K562 (cell line): ENCODE results near the gene PDZRN4. TPM values are rescaled to one million over a fixed set of nuclear protein-coding genes. Genes with fewer than 3 reads are reported as not detected.

ENCODE experiments used
- ATAC-seq: fragments of 200-7000 bp; cut with Tn5 transposase; 3 replicates; pipeline ENCODE4 v1.9.1; 2020; ENCODE audit warnings: moderate library complexity
- BruUV-seq: library from RNA; stranded (reverse); fragments of 400-500 nt; replicated peaks from 2 replicates; lab custom pipeline; 2021; lab: Mats Ljungman, UMichigan
- CTCF ChIA-PET: fragments of 300-600 bp; formaldehyde crosslinking; extraction: SDS; loops from one replicate; lab custom pipeline; 2021; ENCODE audit warnings: low intra/inter-chr PET ratio; lab: Yijun Ruan, JAX
- POLR2A ChIA-PET: fragments of 300-600, 350-650 bp; sonication (Branson Sonifier 250); formaldehyde crosslinking; extraction: SDS; loops from one replicate; lab custom pipeline; 2021; ENCODE audit warnings: antibody characterized with exemption, inconsistent platforms; lab: Yijun Ruan, JAX
- DNase-seq, 4 experiments: peaks; one replicate each; pipeline versions ENCODE4 v3.0.0 to v3.0.0-alpha.2; 2011 to 2018; ENCODE audit warnings: low spot score in 3 of 4, mixed read lengths in 3 of 4; ENCODE audit errors: extremely low read depth in 1 of 4
- FAIRE-seq: peaks from 2 replicates; lab custom pipeline; 2011; peaks lifted over from hg19 to GRCh38; lab: Jason Lieb, UNC
- H2AFZ ChIP-seq: 2 replicates; pipeline ENCODE4 v1.6.0; 2011; ENCODE audit warnings: low read depth, low read length, control low read depth, inconsistent platforms
- H3K27ac ChIP-seq: fragments of 200-600 bp; 3 replicates; pipeline ENCODE4 v1.8.0; 2011; ENCODE audit warnings: low read depth, mild to moderate bottlenecking, control low read depth, inconsistent platforms, low read length, moderate library complexity, mixed read lengths; ENCODE audit errors: extremely low read depth
- H3K27me3 ChIP-seq, 2 experiments: fragments of 300-600 bp in 1 of 2; 2 replicates in 1 of 2; 3 replicates in 1 of 2; pipeline versions ENCODE4 v1.6.0 to v1.8.0; 2011; ENCODE audit warnings: inconsistent platforms in 2 of 2, low read length in 2 of 2, mild to moderate bottlenecking in 1 of 2, mixed read lengths in 1 of 2, moderate library complexity in 1 of 2; ENCODE audit not compliant: control insufficient read depth in 2 of 2, insufficient read depth in 2 of 2
- H3K36me3 ChIP-seq: fragments of 300-600 bp; 3 replicates; pipeline ENCODE4 v1.8.0; 2011; ENCODE audit warnings: mild to moderate bottlenecking, low read length, inconsistent platforms; ENCODE audit not compliant: control insufficient read depth, insufficient read depth
- H3K4me1 ChIP-seq, 2 experiments: fragments of 200-600 bp in 1 of 2; replicated peaks in 1 of 2; 2 replicates in 1 of 2; 3 replicates in 1 of 2; pipeline versions ENCODE4 v1.5.1 to v1.8.0; 2011; ENCODE audit warnings: inconsistent platforms in 2 of 2, low read length in 2 of 2, mild to moderate bottlenecking in 1 of 2, mixed read lengths in 1 of 2, moderate library complexity in 1 of 2; ENCODE audit not compliant: control insufficient read depth in 2 of 2, insufficient read depth in 2 of 2
- H3K4me2 ChIP-seq: 2 replicates; pipeline ENCODE4 v1.6.1; 2011; ENCODE audit warnings: low read length, control low read depth, inconsistent platforms, mixed read lengths; ENCODE audit not compliant: insufficient read depth
- H3K4me3 ChIP-seq: fragments of 200-600 bp; sonication (generic), shearing (Covaris generic); 2 replicates; pipeline ENCODE4 v1.5.1; 2016; ENCODE audit warnings: control low read depth, inconsistent platforms
- H3K79me2 ChIP-seq: fragments of 200-600 bp; 3 replicates; pipeline ENCODE4 v1.8.0; 2011; ENCODE audit warnings: low read length, inconsistent platforms; ENCODE audit not compliant: control insufficient read depth, insufficient read depth
- H3K9ac ChIP-seq, 2 experiments: 2 replicates each; pipeline versions ENCODE4 v1.6.0 to v1.6.1; 2011; ENCODE audit warnings: low read depth in 2 of 2, low read length in 2 of 2, control low read depth in 1 of 2, inconsistent platforms in 1 of 2, mild to moderate bottlenecking in 1 of 2, mixed read lengths in 1 of 2; ENCODE audit not compliant: insufficient read depth in 1 of 2
- H3K9me1 ChIP-seq: one replicate; pipeline ENCODE4 v1.6.0; 2011; ENCODE audit warnings: inconsistent platforms, mild to moderate bottlenecking, low read length, moderate library complexity; ENCODE audit not compliant: control insufficient read depth, insufficient read depth
- H3K9me3 ChIP-seq: replicated peaks from 2 replicates; pipeline ENCODE4 v1.5.1; 2011; ENCODE audit warnings: low read depth, low read length, inconsistent platforms; ENCODE audit not compliant: control insufficient read depth, insufficient read depth
- H4K20me1 ChIP-seq: replicated peaks from 2 replicates; pipeline ENCODE4 v1.6.1; 2011; ENCODE audit warnings: low read length, inconsistent platforms, mixed read lengths; ENCODE audit not compliant: control insufficient read depth, insufficient read depth
- CHCHD3 ChIP-seq: fragments of 250-450 bp; sonication (Bioruptor Pico); IDR thresholded peaks from 2 replicates; pipeline ENCODE4 v2.1.2; 2022; ENCODE audit warnings: mild to moderate bottlenecking
- EGR1 ChIP-seq: fragments of 450-650 bp; conservative IDR thresholded peaks from 2 replicates; pipeline ENCODE4 v1.6.1; 2017; ENCODE audit warnings: mild to moderate bottlenecking
- GABPB1 ChIP-seq: sonication (generic); formaldehyde crosslinking; IDR thresholded peaks from 2 replicates; pipeline ENCODE4 v1.8.0; 2022; ENCODE audit warnings: mild to moderate bottlenecking, missing genetic modification reagents
- HSF4 ChIP-seq: fragments of 250-450 bp; sonication (Bioruptor Pico); IDR thresholded peaks from 2 replicates; pipeline ENCODE4 v2.1.2; 2022; ENCODE audit warnings: mild to moderate bottlenecking, moderate library complexity, borderline replicate concordance
- KDM5B ChIP-seq: fragments of 200-600 bp; sonication (generic); IDR thresholded peaks from 2 replicates; pipeline ENCODE4 v1.6.1; 2012; ENCODE audit warnings: low read depth, mild to moderate bottlenecking, moderate library complexity, low read length, control low read depth, inconsistent platforms; ENCODE audit not compliant: insufficient replicate concordance
- LCOR ChIP-seq: sonication (generic); formaldehyde crosslinking; IDR thresholded peaks from 2 replicates; pipeline ENCODE4 v1.8.0; 2022; ENCODE audit warnings: mild to moderate bottlenecking, missing genetic modification reagents
- MCM3 ChIP-seq: fragments of 450-650 bp; IDR thresholded peaks from 2 replicates; pipeline ENCODE4 v1.6.1; 2016
- NFE2L1 ChIP-seq: fragments of 450-650 bp; IDR thresholded peaks from 2 replicates; pipeline ENCODE4 v1.6.1; 2016; ENCODE audit warnings: missing genetic modification characterization, low read depth, mild to moderate bottlenecking, missing compliant biosample characterization, moderate library complexity, borderline replicate concordance
- SMAD3 ChIP-seq: fragments of 450-650 bp; formaldehyde crosslinking; conservative IDR thresholded peaks from 2 replicates; pipeline ENCODE4 v1.4.0; 2020; ENCODE audit warnings: mild to moderate bottlenecking
- WGBS: fragments of 100-300 bp; shearing (Covaris generic); methylation state at CpG from one replicate; pipeline ENCODE4 v1.1.6; 2016; ENCODE audit warnings: low coverage, mixed read lengths; ENCODE audit not compliant: insufficient coverage; ENCODE audit errors: missing lambda C conversion rate; 5-methylcytosine and 5-hydroxymethylcytosine counted together
- in situ Hi-C: fragments of 300-500 bp; cut with MboI; formaldehyde crosslinking; loops from 4 replicates; pipeline ENCODE4 v1.15.0; 2018; ENCODE audit warnings: inconsistent platforms, mixed read lengths
- intact Hi-C: fragments of 100-400 bp; cut with micrococcal nuclease; formaldehyde crosslinking; loops from 2 replicates; pipeline ENCODE4 v1.14.2; 2022
- polyA plus RNA-seq, 8 experiments: library from polyadenylated mRNA; depleted of rRNA in 4 of 8; stranded (reverse) in 5 of 8; unstranded in 3 of 8; fragments of >200 nt; fragmentation: Nextera tagmentation in 2 of 8; fragmentation: Illumina TruSeq in 1 of 8; extraction: Ambion mirVana in 2 of 8; extraction: Trizol in 1 of 8; gene quantifications; 2 replicates each; pipeline versions ENCODE4 v1.2.1 to v1.2.3, GENCODE V29; 2011 to 2014; ENCODE audit warnings: inconsistent platforms in 1 of 8, missing spikeins in 1 of 8
- total RNA-seq, 7 experiments: library from RNA; depleted of rRNA in 6 of 7; stranded (reverse); fragments of >200 nt in 6 of 7; fragmentation: Illumina TruSeq in 2 of 7; extraction: Trizol in 2 of 7; gene quantifications; 2 replicates each; pipeline versions ENCODE4 v1.2.1 to v1.2.3, GENCODE V29; 2011 to 2021; ENCODE audit warnings: low replicate concordance in 1 of 7
- TF ChIP-seq, protein P1 (sequence below): fragments of 200-800 bp; sonication (Bioruptor generic); IDR thresholded peaks from 2 replicates; pipeline ENCODE4 v1.6.1; 2017; ENCODE audit warnings: missing genetic modification characterization, missing compliant biosample characterization
- TF ChIP-seq, protein P2 (sequence below): sonication (generic); formaldehyde crosslinking; IDR thresholded peaks from 2 replicates; pipeline ENCODE4 v1.8.0; 2023; ENCODE audit warnings: mild to moderate bottlenecking, missing genetic modification reagents

The PDZRN4 gene
- total and polyA plus RNA-seq, 9 of the 15 experiments (the other 6 are each of a cell fraction or from before 2014, with no cell fraction given): not detected

DNA sequence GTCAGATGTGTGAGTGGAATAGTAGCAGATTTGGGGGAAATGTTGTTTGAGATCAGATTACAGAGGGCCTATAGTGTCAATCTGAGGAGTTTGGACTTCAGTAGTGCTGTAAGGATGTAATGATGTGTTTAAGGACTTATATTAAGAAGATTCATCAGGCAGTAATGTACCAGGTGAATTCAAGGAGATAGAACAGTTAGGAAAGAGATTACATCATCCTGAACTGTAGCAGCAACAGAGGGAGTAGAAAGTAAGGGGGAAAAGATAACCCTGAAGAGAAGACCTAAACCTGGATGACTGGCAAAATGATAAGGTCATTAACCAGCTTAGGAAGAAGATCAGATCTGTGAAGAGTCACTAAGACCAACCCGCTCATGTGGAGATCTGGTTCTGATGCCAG is 349.4 kb downstream of the PDZRN4 start:
- H2AFZ ChIP-seq: no peak overlapping the region
- no TSS peak for BruUV-seq
- no peaks in the 10 kb centered on the region for H3K36me3 ChIP-seq
- ChIA-PET CTCF (no interaction called here), POLR2A (interaction anchor here (0.6 kb wide), 1 partner anchor 814 kb away, joined by 3 read pairs; no protein-coding TSS in a partner anchor)
- FAIRE-seq (no peak), DNase-seq (no peak), ATAC-seq (no peak)
- H3K9ac ChIP-seq: no peak overlapping the region
- intact Hi-C loops (no loop called here), in situ Hi-C loops (no loop called here)
- TF ChIP-seq KDM5B (no peak), CHCHD3 (no peak), LCOR (CRISPR knock-in tag) (no peak), GABPB1 (CRISPR knock-in tag) (no peak), NFE2L1 (tag) (no peak), SMAD3 (CRISPR knock-in tag) (no peak), HSF4 (CRISPR knock-in tag) (no peak), MCM3 (no peak), EGR1 (no peak)
- TF ChIP-seq, protein P1, sequence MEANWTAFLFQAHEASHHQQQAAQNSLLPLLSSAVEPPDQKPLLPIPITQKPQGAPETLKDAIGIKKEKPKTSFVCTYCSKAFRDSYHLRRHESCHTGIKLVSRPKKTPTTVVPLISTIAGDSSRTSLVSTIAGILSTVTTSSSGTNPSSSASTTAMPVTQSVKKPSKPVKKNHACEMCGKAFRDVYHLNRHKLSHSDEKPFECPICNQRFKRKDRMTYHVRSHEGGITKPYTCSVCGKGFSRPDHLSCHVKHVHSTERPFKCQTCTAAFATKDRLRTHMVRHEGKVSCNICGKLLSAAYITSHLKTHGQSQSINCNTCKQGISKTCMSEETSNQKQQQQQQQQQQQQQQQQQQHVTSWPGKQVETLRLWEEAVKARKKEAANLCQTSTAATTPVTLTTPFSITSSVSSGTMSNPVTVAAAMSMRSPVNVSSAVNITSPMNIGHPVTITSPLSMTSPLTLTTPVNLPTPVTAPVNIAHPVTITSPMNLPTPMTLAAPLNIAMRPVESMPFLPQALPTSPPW (CRISPR knock-in tag): no peak
- TF ChIP-seq, protein P2, sequence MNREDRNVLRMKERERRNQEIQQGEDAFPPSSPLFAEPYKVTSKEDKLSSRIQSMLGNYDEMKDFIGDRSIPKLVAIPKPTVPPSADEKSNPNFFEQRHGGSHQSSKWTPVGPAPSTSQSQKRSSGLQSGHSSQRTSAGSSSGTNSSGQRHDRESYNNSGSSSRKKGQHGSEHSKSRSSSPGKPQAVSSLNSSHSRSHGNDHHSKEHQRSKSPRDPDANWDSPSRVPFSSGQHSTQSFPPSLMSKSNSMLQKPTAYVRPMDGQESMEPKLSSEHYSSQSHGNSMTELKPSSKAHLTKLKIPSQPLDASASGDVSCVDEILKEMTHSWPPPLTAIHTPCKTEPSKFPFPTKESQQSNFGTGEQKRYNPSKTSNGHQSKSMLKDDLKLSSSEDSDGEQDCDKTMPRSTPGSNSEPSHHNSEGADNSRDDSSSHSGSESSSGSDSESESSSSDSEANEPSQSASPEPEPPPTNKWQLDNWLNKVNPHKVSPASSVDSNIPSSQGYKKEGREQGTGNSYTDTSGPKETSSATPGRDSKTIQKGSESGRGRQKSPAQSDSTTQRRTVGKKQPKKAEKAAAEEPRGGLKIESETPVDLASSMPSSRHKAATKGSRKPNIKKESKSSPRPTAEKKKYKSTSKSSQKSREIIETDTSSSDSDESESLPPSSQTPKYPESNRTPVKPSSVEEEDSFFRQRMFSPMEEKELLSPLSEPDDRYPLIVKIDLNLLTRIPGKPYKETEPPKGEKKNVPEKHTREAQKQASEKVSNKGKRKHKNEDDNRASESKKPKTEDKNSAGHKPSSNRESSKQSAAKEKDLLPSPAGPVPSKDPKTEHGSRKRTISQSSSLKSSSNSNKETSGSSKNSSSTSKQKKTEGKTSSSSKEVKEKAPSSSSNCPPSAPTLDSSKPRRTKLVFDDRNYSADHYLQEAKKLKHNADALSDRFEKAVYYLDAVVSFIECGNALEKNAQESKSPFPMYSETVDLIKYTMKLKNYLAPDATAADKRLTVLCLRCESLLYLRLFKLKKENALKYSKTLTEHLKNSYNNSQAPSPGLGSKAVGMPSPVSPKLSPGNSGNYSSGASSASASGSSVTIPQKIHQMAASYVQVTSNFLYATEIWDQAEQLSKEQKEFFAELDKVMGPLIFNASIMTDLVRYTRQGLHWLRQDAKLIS (CRISPR knock-in tag): no peak
- no peak overlapping the region for H3K27ac ChIP-seq
- no peaks in the 10 kb centered on the region for H4K20me1 ChIP-seq
- no peak overlapping the region for H3K4me2 ChIP-seq
- 0% methylated on average over 1 of the region's 1 CpG for WGBS
- H3K79me2 ChIP-seq: no peaks in the 10 kb centered on the region
- H3K9me1 ChIP-seq: no peaks in the 10 kb centered on the region
- no peaks in the 10 kb centered on the region for H3K4me1 ChIP-seq
- H3K9me3 ChIP-seq: no peaks in the 10 kb centered on the region; the same call in 1 of the 2 replicates
- no peaks in the 10 kb centered on the region for H3K27me3 ChIP-seq
- no peak overlapping the region for H3K4me3 ChIP-seq
